GM12801 (cell line): ENCODE data around the gene SORCS2.

ENCODE experiments used
- CTCF ChIP-seq: IDR thresholded peaks from one replicate; pipeline ENCODE4 v1.5.1; 2011; ENCODE audit warnings: control low read depth; ENCODE audit not compliant: insufficient read length; ENCODE audit errors: extremely low read depth

The SORCS2 gene

GRCh38 chr4:7323461-7323871 lies 131.1 kb downstream of the SORCS2 start:
- TF ChIP-seq CTCF = no peak

DNA sequence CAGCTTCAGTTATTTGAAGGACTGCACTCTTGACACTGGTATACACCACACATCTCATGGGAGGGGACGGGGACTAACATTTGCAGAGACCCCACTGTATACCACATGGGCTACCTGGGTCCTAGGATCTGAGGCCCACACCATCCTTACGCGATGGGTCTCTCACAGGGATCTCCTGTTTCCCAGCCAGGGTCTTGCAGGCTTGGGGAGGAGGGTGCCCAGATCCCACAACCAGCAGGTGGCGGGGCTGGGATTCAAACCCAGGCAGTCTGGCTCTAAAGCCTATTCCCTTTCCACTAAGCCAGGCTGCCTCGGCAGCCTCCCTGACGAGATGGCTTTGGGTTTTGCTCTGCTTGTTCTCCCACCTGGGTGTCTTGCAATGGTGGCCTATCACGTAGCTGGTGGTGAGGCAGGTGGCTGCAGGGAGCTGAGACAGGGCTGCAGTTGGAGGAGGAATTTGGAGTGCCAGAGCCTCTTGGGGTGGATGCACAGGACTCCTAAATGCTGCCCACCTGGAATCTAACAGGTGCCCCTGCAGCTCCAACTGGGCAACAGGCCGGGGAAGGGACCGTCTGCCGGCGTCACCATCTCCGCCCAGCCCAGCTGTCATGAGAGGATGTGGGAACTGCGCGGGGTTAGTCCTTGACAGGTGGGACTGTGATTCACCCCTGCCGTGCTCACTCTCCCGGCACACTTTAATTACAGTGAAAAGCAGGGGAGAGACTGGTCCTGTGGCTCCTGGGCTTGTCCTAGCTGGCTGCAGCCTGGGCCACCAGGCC lies 131.7 kb downstream of the SORCS2 start:
- TF ChIP-seq CTCF = no peak

- no peak for TF ChIP-seq CTCF
Observed at GRCh38 chr4:7324651-7325121, 132.3 kb downstream of the SORCS2 start.

DNA sequence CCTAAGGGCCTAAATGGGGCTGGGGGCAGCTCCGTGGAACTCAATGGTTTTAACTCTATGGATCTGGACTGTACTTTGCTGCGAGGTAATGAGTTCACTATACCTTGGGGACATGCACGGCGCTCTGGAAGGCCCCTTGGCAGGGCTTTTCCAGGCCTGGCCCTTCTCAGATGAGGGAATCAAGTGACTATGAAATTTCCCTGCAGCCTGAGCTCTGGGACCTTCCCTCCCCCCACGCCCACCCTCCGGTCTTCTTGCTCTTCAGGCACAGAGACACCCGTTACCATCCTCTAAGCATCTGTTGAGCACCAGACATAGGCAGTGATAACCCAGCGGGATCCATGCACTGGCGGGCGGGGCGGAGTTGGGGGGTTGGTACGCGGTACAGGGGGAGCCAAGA lies 133.2 kb downstream of the SORCS2 start:
- no peak for TF ChIP-seq CTCF

GRCh38 chr4:7326306-7326692 lies 134.0 kb downstream of the SORCS2 start:
- no peak for TF ChIP-seq CTCF

DNA sequence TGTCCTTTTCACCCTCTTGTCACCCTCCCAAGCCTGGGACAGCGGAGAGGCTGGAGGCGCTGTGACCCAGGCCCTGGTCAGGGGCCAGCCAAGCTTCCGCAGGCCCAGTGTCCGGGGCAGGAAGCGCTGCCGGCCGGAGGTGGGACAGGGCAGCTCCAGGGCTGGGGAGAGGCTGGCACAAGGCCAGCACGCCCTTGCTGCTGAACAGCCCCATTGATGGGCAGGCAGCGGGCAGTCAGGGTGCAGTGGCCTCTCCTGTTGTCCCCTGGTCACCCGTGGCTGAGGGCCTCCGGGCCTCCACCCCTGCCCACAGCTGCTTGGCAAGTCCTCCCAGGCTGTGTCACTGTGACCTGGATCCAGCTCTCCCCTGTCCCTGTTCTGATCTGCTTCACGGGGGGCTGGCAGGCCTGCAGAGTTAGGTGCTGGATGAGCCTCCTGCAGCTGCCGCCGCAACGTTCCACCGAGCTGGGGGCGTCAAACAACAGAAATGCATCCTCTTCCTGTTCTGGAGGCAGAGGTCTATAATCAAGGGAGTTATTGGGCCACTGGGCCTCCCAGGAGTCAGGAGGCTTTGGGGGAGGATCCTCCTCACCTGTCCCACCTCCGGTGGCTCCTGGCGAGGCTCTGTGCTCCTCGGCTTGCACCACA lies 134.5 kb downstream of the SORCS2 start:
- TF ChIP-seq CTCF = no peak

DNA sequence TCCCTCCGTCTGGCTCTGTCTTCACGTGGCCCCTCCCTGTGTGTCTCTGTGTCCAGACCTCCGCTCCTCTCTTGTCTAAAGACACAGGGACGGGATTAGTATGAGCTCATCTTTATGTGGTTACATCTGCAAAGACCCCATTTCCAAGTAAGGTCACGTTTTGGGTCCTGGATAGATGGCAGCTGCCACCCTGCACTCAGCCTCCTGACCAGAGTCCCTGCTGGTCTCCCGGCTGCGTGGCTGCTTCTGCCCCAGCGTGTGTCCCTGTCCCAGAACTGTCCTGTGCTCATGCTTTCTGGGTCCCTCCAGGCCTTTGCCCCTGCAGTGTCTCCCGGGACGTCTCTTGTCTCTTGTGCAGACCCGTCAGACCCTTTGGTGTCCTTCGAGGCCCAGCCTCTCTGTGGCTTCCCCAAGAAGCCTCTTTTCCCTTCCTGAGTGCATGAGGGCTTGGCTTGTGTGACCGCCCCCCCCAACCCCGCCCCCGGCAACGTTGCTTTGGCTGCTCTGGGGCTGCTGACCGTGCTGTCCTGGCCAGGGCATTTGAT lies 135.1 kb downstream of the SORCS2 start:
- TF ChIP-seq CTCF = no peak
